GM12878 (cell line): Measurements from ENCODE around the gene TMPRSS9. TPM values are rescaled to one million over a fixed set of nuclear protein-coding genes. Genes with fewer than 3 reads are reported as not detected.

Experiments
- CBX5 ChIP-seq: sonication (generic); IDR thresholded peaks from 2 replicates; pipeline ENCODE4 v1.6.1; 2016; ENCODE audit warnings: low read depth, moderate library complexity, mild to moderate bottlenecking, inconsistent platforms
- CHD2 ChIP-seq: IDR thresholded peaks from 2 replicates; pipeline ENCODE4 v1.6.1; 2011; ENCODE audit warnings: low read depth, low read length, improper control_type of control experiment, borderline replicate concordance
- DPF2 ChIP-seq: fragments of 450-650 bp; IDR thresholded peaks from 2 replicates; pipeline ENCODE4 v1.6.1; 2017; ENCODE audit warnings: mild to moderate bottlenecking
- IKZF1 ChIP-seq: fragments of 450-650 bp; conservative IDR thresholded peaks from 2 replicates; pipeline ENCODE4 v1.6.1; 2017; ENCODE audit warnings: antibody characterized with exemption, mild to moderate bottlenecking
- NBN ChIP-seq: fragments of 450-650 bp; IDR thresholded peaks from 2 replicates; pipeline ENCODE4 v1.6.1; 2016
- NFIC ChIP-seq: IDR thresholded peaks from 2 replicates; pipeline ENCODE4 v1.6.1; 2012; ENCODE audit warnings: low read depth, mild to moderate bottlenecking, inconsistent platforms, low read length, moderate library complexity
- RAD51 ChIP-seq: fragments of 450-650 bp; IDR thresholded peaks from 2 replicates; pipeline ENCODE4 v1.6.1; 2016; ENCODE audit warnings: moderate library complexity, mild to moderate bottlenecking, inconsistent platforms
- SIN3A ChIP-seq: IDR thresholded peaks from 2 replicates; pipeline ENCODE4 v1.6.1; 2012; ENCODE audit warnings: low read depth, low read length, improper control_type of control experiment
- SMAD5 ChIP-seq: IDR thresholded peaks from 2 replicates; pipeline ENCODE4 v1.6.1; 2016; ENCODE audit warnings: antibody characterized with exemption, low read depth
- SUZ12 ChIP-seq: fragments of 200-600 bp; sonication (generic); IDR thresholded peaks from one replicate; pipeline ENCODE4 v1.6.1; 2018; ENCODE audit warnings: antibody characterized with exemption, mild to moderate bottlenecking; ENCODE audit not compliant: unreplicated experiment
- TCF7 ChIP-seq: IDR thresholded peaks from 2 replicates; pipeline ENCODE4 v1.6.1; 2014; ENCODE audit warnings: antibody characterized with exemption, borderline replicate concordance
- YY1 ChIP-seq: IDR thresholded peaks from 2 replicates; pipeline ENCODE4 v1.6.1; 2011; ENCODE audit warnings: low read depth, mild to moderate bottlenecking, low read length
- ZNF217 ChIP-seq: fragments of 450-650 bp; IDR thresholded peaks from 2 replicates; pipeline ENCODE4 v1.6.1; 2017; ENCODE audit warnings: antibody characterized with exemption, mild to moderate bottlenecking
- polyA plus RNA-seq, 11 experiments: library from polyadenylated mRNA; depleted of rRNA in 4 of 11; unstranded in 6 of 11; stranded (reverse) in 5 of 11; fragments of >200 nt; fragmentation: Nextera tagmentation in 4 of 11; fragmentation: Illumina TruSeq in 1 of 11; extraction: Ambion mirVana in 4 of 11; extraction: Trizol in 1 of 11; gene quantifications; 1 replicate in 1 of 11; 2 replicates in 10 of 11; pipeline versions ENCODE4 v1.2.1 to v1.2.3, GENCODE V29; 2011 to 2016; ENCODE audit warnings: inconsistent platforms in 2 of 11, missing spikeins in 2 of 11, low read depth in 1 of 11
- total RNA-seq, 4 experiments: library from RNA; depleted of rRNA in 3 of 4; stranded (reverse); fragments of >200 nt in 3 of 4; fragmentation: Illumina TruSeq in 1 of 4; extraction: Trizol in 1 of 4; gene quantifications; 2 replicates each; pipeline versions ENCODE4 v1.2.1 to v1.2.3, GENCODE V29; 2013 to 2021
- TF ChIP-seq, protein P1 (sequence below), 3 experiments: IDR thresholded peaks in 2 of 3; conservative IDR thresholded peaks in 1 of 3; 2 replicates each; pipeline ENCODE4 v1.5.1; 2011; ENCODE audit warnings: low read depth in 3 of 3, low read length in 3 of 3, mild to moderate bottlenecking in 3 of 3, control low read depth in 2 of 3, moderate library complexity in 2 of 3, inconsistent platforms in 1 of 3, mixed read lengths in 1 of 3; ENCODE audit not compliant: control insufficient read depth in 2 of 3, insufficient read depth in 1 of 3; ENCODE audit errors: extremely low read depth in 1 of 3
- TF ChIP-seq, protein P2 (sequence below): fragments of 450-650 bp; IDR thresholded peaks from 2 replicates; pipeline ENCODE4 v1.6.1; 2017; ENCODE audit warnings: low read depth, mild to moderate bottlenecking, moderate library complexity
- TF ChIP-seq, protein P3 (sequence below): IDR thresholded peaks from 2 replicates; pipeline ENCODE4 v1.6.1; 2011; ENCODE audit warnings: borderline replicate concordance, low read depth, mild to moderate bottlenecking, moderate library complexity, low read length; ENCODE audit not compliant: insufficient read depth, poor library complexity, severe bottlenecking
- TF ChIP-seq, protein P4 (sequence below): IDR thresholded peaks from 2 replicates; pipeline ENCODE4 v1.6.1; 2011; ENCODE audit warnings: mild to moderate bottlenecking, low read depth, low read length, moderate library complexity; ENCODE audit not compliant: insufficient replicate concordance
- TF ChIP-seq, protein P5 (sequence below): fragments of 450-650 bp; IDR thresholded peaks from 2 replicates; pipeline ENCODE4 v1.6.1; 2017; ENCODE audit warnings: antibody characterized with exemption, mild to moderate bottlenecking, moderate library complexity
- TF ChIP-seq, protein P6 (sequence below): IDR thresholded peaks from 2 replicates; pipeline ENCODE4 v1.6.1; 2012; ENCODE audit warnings: low read length, inconsistent platforms

TMPRSS9 gene
- total and polyA plus RNA-seq, 10 of the 15 experiments (the other 5 are each of a cell fraction or from before 2014, with no cell fraction given), result 0.24 TPM; not detected in 9

DNA sequence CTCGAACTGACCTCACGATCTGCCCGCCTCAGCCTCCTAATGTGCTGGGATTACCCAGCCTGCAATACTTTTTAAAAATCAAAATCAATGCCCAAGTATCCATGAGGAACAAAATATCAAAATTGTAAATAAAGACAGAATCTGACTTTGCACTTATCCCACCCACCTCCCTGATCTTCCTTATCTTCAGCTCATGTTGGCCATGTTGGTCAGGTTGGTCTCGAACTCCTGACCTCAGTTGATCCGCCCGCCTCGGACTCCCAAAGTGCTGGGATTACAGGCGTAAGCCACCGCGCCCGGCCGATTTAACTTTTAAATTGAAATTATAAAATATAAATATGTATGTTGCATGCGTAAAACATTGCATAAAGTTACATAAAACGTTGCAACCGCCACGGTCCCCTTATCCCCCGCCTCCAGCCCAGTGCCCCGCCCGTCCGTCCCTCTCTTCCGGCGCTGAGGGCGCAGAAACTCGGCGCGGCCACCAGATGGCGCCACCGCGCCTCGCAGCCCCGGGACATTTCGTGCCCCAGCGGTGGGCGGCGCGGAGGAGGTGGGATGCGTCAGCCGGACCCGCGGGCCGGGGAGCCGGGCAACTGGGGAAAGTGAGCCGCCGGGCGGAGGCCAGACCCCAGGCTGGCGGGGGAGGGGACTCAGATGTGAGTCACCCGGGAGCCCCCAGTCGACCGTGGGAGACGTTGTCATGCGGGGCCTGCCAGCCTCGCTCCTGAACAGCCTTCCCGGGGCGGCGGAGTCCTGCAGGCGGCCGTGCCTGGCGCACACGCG is 114.4 kb downstream of the TMPRSS9 start (continued):
- TF ChIP-seq, protein P1, sequence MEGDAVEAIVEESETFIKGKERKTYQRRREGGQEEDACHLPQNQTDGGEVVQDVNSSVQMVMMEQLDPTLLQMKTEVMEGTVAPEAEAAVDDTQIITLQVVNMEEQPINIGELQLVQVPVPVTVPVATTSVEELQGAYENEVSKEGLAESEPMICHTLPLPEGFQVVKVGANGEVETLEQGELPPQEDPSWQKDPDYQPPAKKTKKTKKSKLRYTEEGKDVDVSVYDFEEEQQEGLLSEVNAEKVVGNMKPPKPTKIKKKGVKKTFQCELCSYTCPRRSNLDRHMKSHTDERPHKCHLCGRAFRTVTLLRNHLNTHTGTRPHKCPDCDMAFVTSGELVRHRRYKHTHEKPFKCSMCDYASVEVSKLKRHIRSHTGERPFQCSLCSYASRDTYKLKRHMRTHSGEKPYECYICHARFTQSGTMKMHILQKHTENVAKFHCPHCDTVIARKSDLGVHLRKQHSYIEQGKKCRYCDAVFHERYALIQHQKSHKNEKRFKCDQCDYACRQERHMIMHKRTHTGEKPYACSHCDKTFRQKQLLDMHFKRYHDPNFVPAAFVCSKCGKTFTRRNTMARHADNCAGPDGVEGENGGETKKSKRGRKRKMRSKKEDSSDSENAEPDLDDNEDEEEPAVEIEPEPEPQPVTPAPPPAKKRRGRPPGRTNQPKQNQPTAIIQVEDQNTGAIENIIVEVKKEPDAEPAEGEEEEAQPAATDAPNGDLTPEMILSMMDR (IDR thresholded peaks at IDR 0.05 in 2 of 3, conservative IDR thresholded peaks at IDR 0.05 in 1 of 3; ENCODE audit: control insufficient read depth in 2 of 3, extremely low read depth in 1 of 3, insufficient read depth in 1 of 3, low read depth in 3 of 3, low read length in 3 of 3), result peak; percentile 85 to 98 (median 92); a peak in 5 of 6 replicates
- TF ChIP-seq SUZ12 (no peak), SIN3A (no peak), CBX5 (peak; percentile 53; the same call in 1 of the 2 replicates), ZNF217 (peak; percentile 60; the same call in 1 of the 2 replicates), YY1 (peak; percentile 83), TCF7 (no peak), CHD2 (peak; percentile 73), NBN (peak; percentile 63; the same call in 1 of the 2 replicates), DPF2 (peak; percentile 87), IKZF1 (peak; percentile 93), NFIC (no peak), RAD51 (no peak), SMAD5 (no peak)
- TF ChIP-seq, protein P2, sequence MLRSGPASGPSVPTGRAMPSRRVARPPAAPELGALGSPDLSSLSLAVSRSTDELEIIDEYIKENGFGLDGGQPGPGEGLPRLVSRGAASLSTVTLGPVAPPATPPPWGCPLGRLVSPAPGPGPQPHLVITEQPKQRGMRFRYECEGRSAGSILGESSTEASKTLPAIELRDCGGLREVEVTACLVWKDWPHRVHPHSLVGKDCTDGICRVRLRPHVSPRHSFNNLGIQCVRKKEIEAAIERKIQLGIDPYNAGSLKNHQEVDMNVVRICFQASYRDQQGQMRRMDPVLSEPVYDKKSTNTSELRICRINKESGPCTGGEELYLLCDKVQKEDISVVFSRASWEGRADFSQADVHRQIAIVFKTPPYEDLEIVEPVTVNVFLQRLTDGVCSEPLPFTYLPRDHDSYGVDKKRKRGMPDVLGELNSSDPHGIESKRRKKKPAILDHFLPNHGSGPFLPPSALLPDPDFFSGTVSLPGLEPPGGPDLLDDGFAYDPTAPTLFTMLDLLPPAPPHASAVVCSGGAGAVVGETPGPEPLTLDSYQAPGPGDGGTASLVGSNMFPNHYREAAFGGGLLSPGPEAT, result peak; percentile 30; the same call in 1 of the 2 replicates
- TF ChIP-seq, protein P3, sequence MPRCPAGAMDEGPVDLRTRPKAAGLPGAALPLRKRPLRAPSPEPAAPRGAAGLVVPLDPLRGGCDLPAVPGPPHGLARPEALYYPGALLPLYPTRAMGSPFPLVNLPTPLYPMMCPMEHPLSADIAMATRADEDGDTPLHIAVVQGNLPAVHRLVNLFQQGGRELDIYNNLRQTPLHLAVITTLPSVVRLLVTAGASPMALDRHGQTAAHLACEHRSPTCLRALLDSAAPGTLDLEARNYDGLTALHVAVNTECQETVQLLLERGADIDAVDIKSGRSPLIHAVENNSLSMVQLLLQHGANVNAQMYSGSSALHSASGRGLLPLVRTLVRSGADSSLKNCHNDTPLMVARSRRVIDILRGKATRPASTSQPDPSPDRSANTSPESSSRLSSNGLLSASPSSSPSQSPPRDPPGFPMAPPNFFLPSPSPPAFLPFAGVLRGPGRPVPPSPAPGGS, result peak; percentile 84
- TF ChIP-seq, protein P4, sequence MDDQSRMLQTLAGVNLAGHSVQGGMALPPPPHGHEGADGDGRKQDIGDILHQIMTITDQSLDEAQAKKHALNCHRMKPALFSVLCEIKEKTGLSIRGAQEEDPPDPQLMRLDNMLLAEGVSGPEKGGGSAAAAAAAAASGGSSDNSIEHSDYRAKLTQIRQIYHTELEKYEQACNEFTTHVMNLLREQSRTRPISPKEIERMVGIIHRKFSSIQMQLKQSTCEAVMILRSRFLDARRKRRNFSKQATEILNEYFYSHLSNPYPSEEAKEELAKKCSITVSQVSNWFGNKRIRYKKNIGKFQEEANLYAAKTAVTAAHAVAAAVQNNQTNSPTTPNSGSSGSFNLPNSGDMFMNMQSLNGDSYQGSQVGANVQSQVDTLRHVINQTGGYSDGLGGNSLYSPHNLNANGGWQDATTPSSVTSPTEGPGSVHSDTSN, result no peak
- TF ChIP-seq, protein P5, sequence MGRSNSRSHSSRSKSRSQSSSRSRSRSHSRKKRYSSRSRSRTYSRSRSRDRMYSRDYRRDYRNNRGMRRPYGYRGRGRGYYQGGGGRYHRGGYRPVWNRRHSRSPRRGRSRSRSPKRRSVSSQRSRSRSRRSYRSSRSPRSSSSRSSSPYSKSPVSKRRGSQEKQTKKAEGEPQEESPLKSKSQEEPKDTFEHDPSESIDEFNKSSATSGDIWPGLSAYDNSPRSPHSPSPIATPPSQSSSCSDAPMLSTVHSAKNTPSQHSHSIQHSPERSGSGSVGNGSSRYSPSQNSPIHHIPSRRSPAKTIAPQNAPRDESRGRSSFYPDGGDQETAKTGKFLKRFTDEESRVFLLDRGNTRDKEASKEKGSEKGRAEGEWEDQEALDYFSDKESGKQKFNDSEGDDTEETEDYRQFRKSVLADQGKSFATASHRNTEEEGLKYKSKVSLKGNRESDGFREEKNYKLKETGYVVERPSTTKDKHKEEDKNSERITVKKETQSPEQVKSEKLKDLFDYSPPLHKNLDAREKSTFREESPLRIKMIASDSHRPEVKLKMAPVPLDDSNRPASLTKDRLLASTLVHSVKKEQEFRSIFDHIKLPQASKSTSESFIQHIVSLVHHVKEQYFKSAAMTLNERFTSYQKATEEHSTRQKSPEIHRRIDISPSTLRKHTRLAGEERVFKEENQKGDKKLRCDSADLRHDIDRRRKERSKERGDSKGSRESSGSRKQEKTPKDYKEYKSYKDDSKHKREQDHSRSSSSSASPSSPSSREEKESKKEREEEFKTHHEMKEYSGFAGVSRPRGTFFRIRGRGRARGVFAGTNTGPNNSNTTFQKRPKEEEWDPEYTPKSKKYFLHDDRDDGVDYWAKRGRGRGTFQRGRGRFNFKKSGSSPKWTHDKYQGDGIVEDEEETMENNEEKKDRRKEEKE, result no peak
- TF ChIP-seq, protein P6, sequence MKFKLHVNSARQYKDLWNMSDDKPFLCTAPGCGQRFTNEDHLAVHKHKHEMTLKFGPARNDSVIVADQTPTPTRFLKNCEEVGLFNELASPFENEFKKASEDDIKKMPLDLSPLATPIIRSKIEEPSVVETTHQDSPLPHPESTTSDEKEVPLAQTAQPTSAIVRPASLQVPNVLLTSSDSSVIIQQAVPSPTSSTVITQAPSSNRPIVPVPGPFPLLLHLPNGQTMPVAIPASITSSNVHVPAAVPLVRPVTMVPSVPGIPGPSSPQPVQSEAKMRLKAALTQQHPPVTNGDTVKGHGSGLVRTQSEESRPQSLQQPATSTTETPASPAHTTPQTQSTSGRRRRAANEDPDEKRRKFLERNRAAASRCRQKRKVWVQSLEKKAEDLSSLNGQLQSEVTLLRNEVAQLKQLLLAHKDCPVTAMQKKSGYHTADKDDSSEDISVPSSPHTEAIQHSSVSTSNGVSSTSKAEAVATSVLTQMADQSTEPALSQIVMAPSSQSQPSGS, result no peak
